Stimulated activated CD4-positive, alpha-beta T cell treated with anti-CD3 and anti-CD28 coated beads, TNF-alpha, amount 100 ng/mL, for 1 hour (primary cell): ENCODE measurements around the gene SOX6.

Source experiments
- DNase-seq, 3 donors: peaks; one replicate each; pipeline ENCODE4 v3.0.0-alpha.2; 2020; ENCODE audit warnings: low read depth in 3 of 3, low spot score in 1 of 3

Gene SOX6

GRCh38 chr11:16365581-16366228 lies 9.4 kb upstream of the SOX6 start:
- DNase-seq: no peak

- no peak for DNase-seq
Observed at GRCh38 chr11:16364254-16364653, 7.9 kb upstream of the SOX6 start.

GRCh38 chr11:16363706-16364105 lies 7.4 kb upstream of the SOX6 start:
- DNase-seq: no peak

- DNase-seq: no peak
Observed at GRCh38 chr11:16361108-16361865, 4.9 kb upstream of the SOX6 start.

GRCh38 chr11:16359369-16359768 lies 3.0 kb upstream of the SOX6 start:
- no peak for DNase-seq

- DNase-seq: no peak
Observed at GRCh38 chr11:16358726-16359125, 2.4 kb upstream of the SOX6 start.

GRCh38 chr11:16357775-16358174 lies 1.4 kb upstream of the SOX6 start:
- DNase-seq: no peak

GRCh38 chr11:16356761-16357393 lies 531 bp upstream of the SOX6 start:
- no peak for DNase-seq

GRCh38 chr11:16352707-16353106 lies 3.6 kb downstream of the SOX6 start:
- no peak for DNase-seq

- no peak for DNase-seq
Observed at GRCh38 chr11:16350125-16350524, 6.2 kb downstream of the SOX6 start.

- DNase-seq: no peak
Observed at GRCh38 chr11:16347928-16348685, 8.2 kb downstream of the SOX6 start.

- DNase-seq: no peak
Observed at GRCh38 chr11:16346975-16347374, 9.4 kb downstream of the SOX6 start.

- DNase-seq: no peak
Observed at GRCh38 chr11:16341853-16342252, 14.5 kb downstream of the SOX6 start.

GRCh38 chr11:16338393-16338792 lies 18.0 kb downstream of the SOX6 start:
- no peak for DNase-seq

- DNase-seq: no peak
Observed at GRCh38 chr11:16337421-16338213, 18.7 kb downstream of the SOX6 start.

- no peak for DNase-seq
Observed at GRCh38 chr11:16336721-16337120, 19.6 kb downstream of the SOX6 start.

- no peak for DNase-seq
Observed at GRCh38 chr11:16336204-16336603, 20.1 kb downstream of the SOX6 start.

GRCh38 chr11:16335236-16335962 lies 20.9 kb downstream of the SOX6 start:
- no peak for DNase-seq

GRCh38 chr11:16326679-16327297 lies 29.6 kb downstream of the SOX6 start:
- no peak for DNase-seq

GRCh38 chr11:16322190-16322589 lies 34.2 kb downstream of the SOX6 start:
- no peak for DNase-seq
